ENCODE results near the gene ITPR2.

DNA sequence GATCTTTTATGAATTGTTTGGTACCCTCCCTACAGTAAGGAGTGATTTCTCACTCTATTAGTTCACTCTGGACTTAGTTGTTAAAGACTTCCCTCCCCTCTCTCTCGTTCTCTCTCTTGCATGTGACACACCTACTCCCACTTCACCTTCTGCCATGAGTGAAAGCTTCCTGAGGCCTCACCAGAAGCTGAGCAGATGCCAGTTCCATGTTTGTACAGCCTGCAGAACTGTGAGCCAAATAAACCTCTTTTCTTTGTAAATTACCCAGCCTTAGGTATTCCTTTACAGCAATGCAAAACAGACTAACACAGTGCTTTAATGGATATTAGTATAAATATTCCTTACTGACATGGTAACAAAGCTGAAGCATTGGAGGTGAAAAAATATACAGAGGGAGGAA is 450.0 kb downstream of the ITPR2 start:
- TF ChIP-seq, protein P1, sequence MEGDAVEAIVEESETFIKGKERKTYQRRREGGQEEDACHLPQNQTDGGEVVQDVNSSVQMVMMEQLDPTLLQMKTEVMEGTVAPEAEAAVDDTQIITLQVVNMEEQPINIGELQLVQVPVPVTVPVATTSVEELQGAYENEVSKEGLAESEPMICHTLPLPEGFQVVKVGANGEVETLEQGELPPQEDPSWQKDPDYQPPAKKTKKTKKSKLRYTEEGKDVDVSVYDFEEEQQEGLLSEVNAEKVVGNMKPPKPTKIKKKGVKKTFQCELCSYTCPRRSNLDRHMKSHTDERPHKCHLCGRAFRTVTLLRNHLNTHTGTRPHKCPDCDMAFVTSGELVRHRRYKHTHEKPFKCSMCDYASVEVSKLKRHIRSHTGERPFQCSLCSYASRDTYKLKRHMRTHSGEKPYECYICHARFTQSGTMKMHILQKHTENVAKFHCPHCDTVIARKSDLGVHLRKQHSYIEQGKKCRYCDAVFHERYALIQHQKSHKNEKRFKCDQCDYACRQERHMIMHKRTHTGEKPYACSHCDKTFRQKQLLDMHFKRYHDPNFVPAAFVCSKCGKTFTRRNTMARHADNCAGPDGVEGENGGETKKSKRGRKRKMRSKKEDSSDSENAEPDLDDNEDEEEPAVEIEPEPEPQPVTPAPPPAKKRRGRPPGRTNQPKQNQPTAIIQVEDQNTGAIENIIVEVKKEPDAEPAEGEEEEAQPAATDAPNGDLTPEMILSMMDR (IDR thresholded peaks at IDR 0.05), result no peak
- TF ChIP-seq JUN (IDR thresholded peaks at IDR 0.05) (no peak), SREBF2 (IDR thresholded peaks at IDR 0.05) (no peak), ZFP36 (IDR thresholded peaks at IDR 0.05; ENCODE audit: borderline replicate concordance, partially characterized antibody) (no peak), SMC3 (IDR thresholded peaks at IDR 0.05) (no peak), BHLHE40 (IDR thresholded peaks at IDR 0.05; ENCODE audit: low read depth, low read length) (no peak)

Measured in A549 (cell line).